DMS 273 (cell line): ENCODE results near the gene BBS12.

Source experiments
- DNase-seq: peaks from one replicate; lab custom pipeline; 2025; ENCODE audit not compliant: unreplicated experiment; lab: John Stamatoyannopoulos, UW

The BBS12 gene

GRCh38 chr4:122793811-122794210, 61.3 kb downstream of the BBS12 start:
- DNase-seq = no peak
